ENCODE measurements around the gene ROR1.

ROR1 gene

GRCh38 chr1:63943393-63943792 lies 169.6 kb downstream of the ROR1 start:
- no peak for ATAC-seq

GRCh38 chr1:63945943-63946342 lies 172.1 kb downstream of the ROR1 start:
- ATAC-seq, result no peak

GRCh38 chr1:63946866-63947491 lies 173.2 kb downstream of the ROR1 start:
- no peak for ATAC-seq

- ATAC-seq, result no peak
Observed at GRCh38 chr1:63947904-63948303, 174.1 kb downstream of the ROR1 start.

- no peak for ATAC-seq
Observed at GRCh38 chr1:63950023-63950422, 176.2 kb downstream of the ROR1 start.

- no peak for ATAC-seq
Observed at GRCh38 chr1:63951059-63951946, 177.5 kb downstream of the ROR1 start.

GRCh38 chr1:63954187-63954586 lies 180.4 kb downstream of the ROR1 start:
- ATAC-seq, result no peak

- no peak for ATAC-seq
Observed at GRCh38 chr1:63955370-63956145, 181.7 kb downstream of the ROR1 start.

GRCh38 chr1:63958556-63958955 lies 184.7 kb downstream of the ROR1 start:
- no peak for ATAC-seq

- no peak for ATAC-seq
Observed at GRCh38 chr1:63960326-63960725, 186.5 kb downstream of the ROR1 start.

- ATAC-seq, result no peak
Observed at GRCh38 chr1:63966016-63966415, 192.2 kb downstream of the ROR1 start.

- no peak for ATAC-seq
Observed at GRCh38 chr1:63967901-63968300, 194.1 kb downstream of the ROR1 start.

- ATAC-seq, result no peak
Observed at GRCh38 chr1:63968663-63969440, 195.0 kb downstream of the ROR1 start.

GRCh38 chr1:63969441-63969901 lies 195.7 kb downstream of the ROR1 start:
- ATAC-seq, result no peak

- no peak for ATAC-seq
Observed at GRCh38 chr1:63971557-63971956, 197.7 kb downstream of the ROR1 start.

GRCh38 chr1:63973005-63973419 lies 199.2 kb downstream of the ROR1 start:
- no peak for ATAC-seq

GRCh38 chr1:63974966-63975365 lies 201.1 kb downstream of the ROR1 start:
- ATAC-seq, result no peak

- ATAC-seq, result no peak
Observed at GRCh38 chr1:63975481-63975880, 201.7 kb downstream of the ROR1 start.

GRCh38 chr1:63976006-63976405 lies 202.2 kb downstream of the ROR1 start:
- ATAC-seq, result no peak

GRCh38 chr1:63977466-63977865 lies 203.6 kb downstream of the ROR1 start:
- no peak for ATAC-seq

- ATAC-seq, result no peak
Observed at GRCh38 chr1:63980740-63981407, 207.1 kb downstream of the ROR1 start.

GRCh38 chr1:63981408-63981773 lies 207.6 kb downstream of the ROR1 start:
- no peak for ATAC-seq

All from activated CD4-positive, CD25-positive, alpha-beta regulatory T cell treated with anti-CD3 and anti-CD28 coated beads, Interleukin-2, amount 50 U/mL, for 24 hours (primary cell).